ENCODE results near the gene ILDR1.

- TF ChIP-seq CTCF (IDR thresholded peaks at IDR 0.05) (no peak), POLR2A (IDR thresholded peaks at IDR 0.05) (no peak)
These were observed 41.6 kb downstream of the ILDR1 start for GRCh38 chr3:121980450-121980796.

All from thyroid gland (tissue), 4 donors.